Glutamatergic neuron (in vitro differentiated cells): ENCODE measurements around the gene ZIC3. TPM values are rescaled to one million over a fixed set of nuclear protein-coding genes. Genes with fewer than 3 reads are reported as not detected.

Experiments
- DNase-seq: peaks from one replicate; pipeline ENCODE4 v3.0.0; 2022
- H3K27ac Mint-ChIP-seq: one replicate; pipeline ENCODE4 v1.8.0; 2020; ENCODE audit warnings: mild to moderate bottlenecking, mixed read lengths, inconsistent platforms; ENCODE audit not compliant: unreplicated experiment
- H3K27me3 Mint-ChIP-seq: one replicate; pipeline ENCODE4 v1.8.0; 2020; ENCODE audit warnings: mild to moderate bottlenecking, moderate library complexity, mixed read lengths, inconsistent platforms; ENCODE audit not compliant: unreplicated experiment
- H3K36me3 Mint-ChIP-seq: one replicate; pipeline ENCODE4 v1.8.0; 2020; ENCODE audit warnings: mild to moderate bottlenecking, mixed read lengths, inconsistent platforms; ENCODE audit not compliant: unreplicated experiment
- H3K4me1 Mint-ChIP-seq: one replicate; pipeline ENCODE4 v1.8.0; 2020; ENCODE audit warnings: mild to moderate bottlenecking, low read depth, mixed read lengths, inconsistent platforms; ENCODE audit not compliant: unreplicated experiment
- H3K4me3 Mint-ChIP-seq: one replicate; pipeline ENCODE4 v1.8.0; 2020; ENCODE audit warnings: mild to moderate bottlenecking, mixed read lengths, inconsistent platforms; ENCODE audit not compliant: unreplicated experiment
- H3K9me3 Mint-ChIP-seq: one replicate; pipeline ENCODE4 v1.8.0; 2020; ENCODE audit warnings: mild to moderate bottlenecking, moderate library complexity, mixed read lengths, inconsistent platforms; ENCODE audit not compliant: unreplicated experiment
- total RNA-seq: library from RNA; stranded (reverse); fragmentation: NEBNext Ultra II Directional; extraction: Animal tissue kit (Norgen Biotek cat#: 25700); gene quantifications from one replicate; pipeline ENCODE4 v1.2.1, GENCODE V29; 2021; ENCODE audit not compliant: unreplicated experiment
- TF ChIP-seq, protein P1 (sequence below): fragments of 200-600 bp; sonication (generic); IDR thresholded peaks from one replicate; pipeline ENCODE4 v1.5.0; 2021; ENCODE audit not compliant: partially characterized antibody, unreplicated experiment

ZIC3 gene
- total RNA-seq, 1 donor from 2014 or later, result 0.69 TPM

DNA sequence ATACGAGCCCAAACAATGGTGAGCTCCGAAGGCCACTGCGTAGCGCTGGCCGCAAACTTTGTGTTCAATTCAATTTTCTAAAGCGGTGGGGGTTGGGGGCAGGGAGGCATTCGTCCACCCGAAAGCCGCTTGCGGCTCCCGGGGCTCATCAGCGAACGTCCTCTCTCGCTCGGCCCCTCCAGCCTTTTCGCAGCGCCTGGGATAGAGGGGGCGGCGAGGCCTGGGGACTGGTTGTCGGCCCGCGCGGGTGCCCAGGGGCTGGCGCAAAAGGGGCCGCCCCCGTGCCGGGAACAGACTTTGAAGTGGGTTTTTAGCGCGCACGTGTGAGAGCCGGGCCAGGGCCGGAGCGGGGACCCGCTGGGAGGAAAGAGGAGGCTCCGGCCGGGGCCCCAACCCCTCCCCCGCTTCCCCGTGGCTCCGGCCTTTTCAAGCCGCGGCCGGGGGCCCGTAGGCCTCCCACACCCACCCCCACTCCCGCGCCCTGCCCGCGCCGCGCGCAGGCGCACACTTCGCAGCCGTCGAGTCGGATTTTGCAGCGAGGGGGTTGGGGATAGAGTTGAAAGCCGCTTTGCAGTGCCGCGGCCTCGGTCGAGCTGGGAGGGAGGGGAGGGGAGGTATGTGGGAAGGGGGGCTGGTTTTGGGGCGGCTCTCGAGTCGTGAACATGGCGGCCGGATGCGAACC, 8.3 kb downstream of the ZIC3 start:
- Mint-ChIP-seq H3K27ac (no peak overlapping the region), H3K36me3 (no peaks in the 10 kb centered on the region), H3K27me3 (peaks cover 8% of the 10 kb centered on the region), H3K4me1 (peaks cover 1% of the 10 kb centered on the region), H3K9me3 (peaks cover 3% of the 10 kb centered on the region), H3K4me3 (no peak overlapping the region)
- TF ChIP-seq, protein P1, sequence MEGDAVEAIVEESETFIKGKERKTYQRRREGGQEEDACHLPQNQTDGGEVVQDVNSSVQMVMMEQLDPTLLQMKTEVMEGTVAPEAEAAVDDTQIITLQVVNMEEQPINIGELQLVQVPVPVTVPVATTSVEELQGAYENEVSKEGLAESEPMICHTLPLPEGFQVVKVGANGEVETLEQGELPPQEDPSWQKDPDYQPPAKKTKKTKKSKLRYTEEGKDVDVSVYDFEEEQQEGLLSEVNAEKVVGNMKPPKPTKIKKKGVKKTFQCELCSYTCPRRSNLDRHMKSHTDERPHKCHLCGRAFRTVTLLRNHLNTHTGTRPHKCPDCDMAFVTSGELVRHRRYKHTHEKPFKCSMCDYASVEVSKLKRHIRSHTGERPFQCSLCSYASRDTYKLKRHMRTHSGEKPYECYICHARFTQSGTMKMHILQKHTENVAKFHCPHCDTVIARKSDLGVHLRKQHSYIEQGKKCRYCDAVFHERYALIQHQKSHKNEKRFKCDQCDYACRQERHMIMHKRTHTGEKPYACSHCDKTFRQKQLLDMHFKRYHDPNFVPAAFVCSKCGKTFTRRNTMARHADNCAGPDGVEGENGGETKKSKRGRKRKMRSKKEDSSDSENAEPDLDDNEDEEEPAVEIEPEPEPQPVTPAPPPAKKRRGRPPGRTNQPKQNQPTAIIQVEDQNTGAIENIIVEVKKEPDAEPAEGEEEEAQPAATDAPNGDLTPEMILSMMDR, result no peak
- no peak for DNase-seq

DNA sequence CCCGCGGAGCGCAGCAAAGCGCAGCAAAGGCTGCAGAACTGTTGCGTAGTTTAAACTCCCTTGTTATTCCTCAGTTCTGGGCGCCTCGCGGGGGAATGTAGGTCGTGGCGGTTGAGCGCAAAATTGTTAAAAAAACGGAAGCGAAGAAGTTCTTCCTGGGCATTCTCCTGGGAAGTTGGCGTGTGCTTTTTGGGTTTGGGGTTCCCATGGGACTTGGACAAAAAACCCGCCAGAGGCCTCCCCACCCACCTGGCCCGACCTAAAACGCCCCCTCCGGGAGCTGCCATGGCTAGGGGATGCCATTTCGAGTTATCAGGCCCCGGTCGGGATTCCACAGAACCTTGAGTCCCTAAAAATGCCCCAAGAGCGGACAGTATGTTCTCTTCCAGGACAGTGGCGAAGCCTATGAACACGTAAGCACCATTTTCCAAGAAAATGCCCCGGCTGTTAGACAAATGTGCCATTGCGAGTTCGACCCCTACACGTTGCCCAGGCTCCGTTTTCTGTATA, 8.9 kb downstream of the ZIC3 start:
- Mint-ChIP-seq H3K4me3 (peak overlapping the region; percentile 69), H3K27ac (no peak overlapping the region), H3K4me1 (peaks cover under 1% of the 10 kb centered on the region), H3K36me3 (no peaks in the 10 kb centered on the region), H3K9me3 (peaks cover 3% of the 10 kb centered on the region), H3K27me3 (peaks cover 8% of the 10 kb centered on the region)
- TF ChIP-seq, protein P1, result no peak
- no peak for DNase-seq

DNA sequence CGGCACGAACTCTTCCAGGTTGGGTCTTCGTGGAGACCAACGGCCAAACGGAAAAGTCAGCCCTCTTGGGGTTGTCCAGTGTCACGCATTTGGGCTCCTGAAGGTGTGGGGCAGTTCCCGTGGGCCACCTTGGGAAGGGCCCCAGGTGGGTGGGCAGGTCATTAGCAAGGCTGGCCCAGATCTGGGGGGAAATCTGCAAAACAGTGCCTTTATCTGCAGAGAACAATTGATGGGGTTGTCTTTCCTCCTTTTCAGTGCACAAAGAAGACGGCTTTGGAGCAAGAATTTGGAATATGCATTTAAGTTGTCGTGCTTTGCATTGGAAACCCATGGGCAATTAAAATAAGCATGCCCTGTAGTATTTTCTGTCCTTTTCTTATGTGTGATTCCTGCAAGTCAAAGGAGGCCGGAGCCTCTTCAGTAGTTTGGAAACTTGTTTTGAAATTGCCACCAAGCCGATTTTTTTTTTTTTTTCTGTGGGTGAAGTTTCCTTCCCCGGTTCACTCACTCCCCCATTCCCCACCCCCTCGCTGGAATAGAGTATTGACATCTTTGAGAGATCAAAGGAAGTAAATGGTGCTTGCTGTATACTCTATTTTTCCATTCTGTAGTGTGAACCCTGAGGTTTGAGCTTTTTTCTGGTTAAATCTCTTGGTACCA, 9.8 kb downstream of the ZIC3 start:
- Mint-ChIP-seq H3K27ac (no peak overlapping the region), H3K4me3 (no peak overlapping the region), H3K36me3 (no peaks in the 10 kb centered on the region), H3K27me3 (peaks cover 8% of the 10 kb centered on the region), H3K9me3 (peaks cover 1% of the 10 kb centered on the region), H3K4me1 (no peaks in the 10 kb centered on the region)
- DNase-seq, result no peak
- TF ChIP-seq, protein P1, result no peak

DNA sequence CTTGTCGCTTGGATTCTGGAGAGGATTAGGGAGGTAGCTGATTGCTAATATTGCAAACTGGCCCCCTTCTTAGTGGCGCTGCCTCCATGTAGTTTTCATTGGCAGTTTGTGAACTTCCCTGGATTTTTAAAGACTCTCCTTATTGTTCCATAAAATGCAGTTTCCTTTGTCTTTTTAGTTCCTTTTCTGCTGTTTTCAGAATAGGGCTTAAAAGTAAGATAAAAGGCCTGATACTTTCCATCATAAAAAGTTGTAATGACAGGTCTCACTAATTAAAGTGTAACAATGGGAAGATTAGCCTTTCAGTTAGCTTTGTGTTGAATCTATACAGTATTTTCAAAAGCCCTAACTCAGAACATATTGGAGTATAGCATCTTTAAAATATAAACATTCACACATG, 21.2 kb downstream of the ZIC3 start:
- no peak overlapping the region for H3K27ac Mint-ChIP-seq
- no peaks in the 10 kb centered on the region for H3K27me3 Mint-ChIP-seq
- H3K36me3 Mint-ChIP-seq, result no peaks in the 10 kb centered on the region
- TF ChIP-seq, protein P1, result no peak
- no peak for DNase-seq
- H3K4me3 Mint-ChIP-seq, result no peak overlapping the region
- H3K4me1 Mint-ChIP-seq, result no peaks in the 10 kb centered on the region
- H3K9me3 Mint-ChIP-seq, result no peaks in the 10 kb centered on the region

DNA sequence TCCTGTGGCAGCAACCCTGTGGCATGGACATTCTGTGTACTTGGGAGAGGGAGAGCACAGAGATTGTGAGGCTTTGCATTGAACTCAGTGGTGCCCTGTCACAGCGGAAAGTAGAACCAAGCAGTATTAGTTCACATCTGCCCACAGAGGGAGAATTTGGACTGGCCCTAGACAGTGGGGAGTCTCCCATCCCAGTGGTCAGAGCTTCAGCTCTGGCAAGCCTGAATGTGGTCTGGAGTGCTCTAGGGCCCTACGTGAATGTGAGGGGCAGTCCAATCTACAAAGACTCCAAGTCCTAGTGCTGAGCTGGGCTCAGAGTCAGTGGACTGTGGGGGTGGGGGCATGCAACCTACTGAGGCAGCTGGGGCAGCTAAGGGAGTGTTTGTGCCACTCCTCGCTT, 34.8 kb downstream of the ZIC3 start:
- no peak for DNase-seq
- no peaks in the 10 kb centered on the region for H3K9me3 Mint-ChIP-seq
- no peaks in the 10 kb centered on the region for H3K36me3 Mint-ChIP-seq
- H3K27me3 Mint-ChIP-seq, result no peaks in the 10 kb centered on the region
- H3K27ac Mint-ChIP-seq, result no peak overlapping the region
- H3K4me1 Mint-ChIP-seq, result no peaks in the 10 kb centered on the region
- H3K4me3 Mint-ChIP-seq, result no peak overlapping the region
- TF ChIP-seq, protein P1, result no peak
